ENCODE data around the gene KIF19. TPM values are rescaled to one million over a fixed set of nuclear protein-coding genes. Genes with fewer than 3 reads are reported as not detected.

Gene KIF19
- total and polyA plus RNA-seq, 11 donors = 0.12 to 3.0 (median 0.19) TPM; not detected in 2

- 82 to 94% (median 83%) methylated on average over 9 to 10 of the region's 10 CpGs for WGBS, 4 donors
- Histone ChIP-seq H3K4me3 (no peak overlapping the region), H3K9me3 (no peaks in the 10 kb centered on the region), H3K36me3 (no peaks in the 10 kb centered on the region), H3K4me1 (peaks cover 0 to 21% (median 7%) of the 10 kb centered on the region in 12 donors), H3K27ac (no peak overlapping the region), H3K27me3 (peaks cover 24 to 97% (median 75%) of the 10 kb centered on the region in 9 donors)
- no peak for DNase-seq
- intact Hi-C loops (cut with DNase I) = loop anchor here in 5 of 10 donors (5.0 kb wide), 3 partner anchors 42 to 52 kb away; no protein-coding TSS in a partner anchor
- peak in 1 of 4 donors; percentile 5 for ATAC-seq
- TF ChIP-seq POLR2A (IDR thresholded peaks at IDR 0.05) = no peak
- no peak for TF ChIP-seq CTCF (IDR thresholded peaks at IDR 0.05)
Measured at GRCh38 chr17:74354561-74354960, 28.5 kb downstream of the KIF19 start.

GRCh38 chr17:74355065-74355464 lies 29.0 kb downstream of the KIF19 start:
- TF ChIP-seq CTCF (IDR thresholded peaks at IDR 0.05) (no peak), POLR2A (IDR thresholded peaks at IDR 0.05) (no peak)
- H3K27ac ChIP-seq = no peak overlapping the region
- peaks cover 0 to 21% (median 7%) of the 10 kb centered on the region in 12 donors for H3K4me1 ChIP-seq
- 79 to 89% (median 84%) methylated on average over 8 of the region's 8 CpGs for WGBS, 4 donors
- H3K27me3 ChIP-seq = peaks cover 24 to 98% (median 77%) of the 10 kb centered on the region in 9 donors
- no peak overlapping the region for H3K4me3 ChIP-seq
- no peak for ATAC-seq
- no peaks in the 10 kb centered on the region for H3K9me3 ChIP-seq
- intact Hi-C loops (cut with DNase I) = loop anchor here in 2 of 10 donors (5.0 kb wide), 2 partner anchors 53 to 143 kb away; partner anchors contain the start of gene TTYH2 (in 1 of the 2)
- H3K36me3 ChIP-seq = no peaks in the 10 kb centered on the region
- DNase-seq = no peak

GRCh38 chr17:74356646-74357465 lies 30.8 kb downstream of the KIF19 start:
- intact Hi-C loops (cut with DNase I) = loop anchor here in 2 of 10 donors (5.0 kb wide), 2 partner anchors 55 to 145 kb away; partner anchors contain the start of gene TTYH2 (in 1 of the 2)
- Histone ChIP-seq H3K27me3 (peaks cover 24 to 99% (median 82%) of the 10 kb centered on the region in 9 donors), H3K4me1 (peaks cover 0 to 27% (median 7%) of the 10 kb centered on the region in 12 donors), H3K4me3 (peak overlapping the region in 11 of 12 donors; percentile 8 to 44 (median 29)), H3K27ac (no peak overlapping the region), H3K36me3 (no peaks in the 10 kb centered on the region), H3K9me3 (no peaks in the 10 kb centered on the region)
- TF ChIP-seq CTCF (IDR thresholded peaks at IDR 0.05) = peak in 2 of 12 donors; percentile 3 to 23
- TF ChIP-seq POLR2A (IDR thresholded peaks at IDR 0.05) = no peak
- no peak for DNase-seq
- 2 to 7% (median 2%) methylated on average over 22 to 105 of the region's 105 CpGs for WGBS, 4 donors
- peak in 2 of 4 donors; percentile 12 to 30 for ATAC-seq

- intact Hi-C loops (cut with DNase I) = loop anchor here in 2 of 10 donors (5.0 kb wide), 2 partner anchors 55 to 145 kb away; partner anchors contain the start of gene TTYH2 (in 1 of the 2)
- DNase-seq (no peak), ATAC-seq (no peak)
- peak overlapping the region in 11 of 12 donors; percentile 4 to 44 (median 29) for H3K4me3 ChIP-seq
- 18 to 38% (median 26%) methylated on average over 7 to 32 of the region's 32 CpGs for WGBS, 4 donors
- peaks cover 24 to 97% (median 82%) of the 10 kb centered on the region in 9 donors for H3K27me3 ChIP-seq
- H3K36me3 ChIP-seq = no peaks in the 10 kb centered on the region
- no peaks in the 10 kb centered on the region for H3K9me3 ChIP-seq
- TF ChIP-seq CTCF (IDR thresholded peaks at IDR 0.05) (no peak), POLR2A (IDR thresholded peaks at IDR 0.05) (no peak)
- no peak overlapping the region for H3K27ac ChIP-seq
- peaks cover 0 to 24% (median 7%) of the 10 kb centered on the region in 12 donors for H3K4me1 ChIP-seq
Measured at GRCh38 chr17:74357466-74357809, 31.4 kb downstream of the KIF19 start.

Data from heart left ventricle (tissue), 16 donors.